Fibroblast of the aortic adventitia (primary cell): Measurements from ENCODE around the gene RBM15B. TPM values are rescaled to one million over a fixed set of nuclear protein-coding genes. Genes with fewer than 3 reads are reported as not detected.

Experiments used
- DNase-seq: peaks from one replicate; pipeline ENCODE4 v3.0.0-alpha.2; 2010; ENCODE audit warnings: low read depth
- H3K4me3 ChIP-seq: 2 replicates; pipeline ENCODE4 v1.5.1; 2011; ENCODE audit warnings: low read depth, mild to moderate bottlenecking, control low read depth, low read length, moderate library complexity
- CTCF ChIP-seq: IDR thresholded peaks from 2 replicates; pipeline ENCODE4 v1.5.1; 2011; ENCODE audit warnings: mild to moderate bottlenecking, low read length, control low read depth, inconsistent platforms; ENCODE audit not compliant: insufficient read depth
- total RNA-seq: library from RNA; depleted of rRNA; stranded (reverse); fragments of >200 nt; gene quantifications from 2 replicates; pipeline ENCODE4 v1.2.3, GENCODE V29; 2012; ENCODE audit warnings: low replicate concordance

The RBM15B gene
- total RNA-seq, 1 donor = 28.6 TPM

GRCh38 chr3:51382076-51382745 is 8.9 kb upstream of the RBM15B start:
- no peak for TF ChIP-seq CTCF
- H3K4me3 ChIP-seq = no peak overlapping the region
- DNase-seq = no peak

- TF ChIP-seq CTCF = no peak
- peak overlapping the region; percentile 38 for H3K4me3 ChIP-seq
- no peak for DNase-seq
Measured at GRCh38 chr3:51382947-51383578, 8.0 kb upstream of the RBM15B start.

- no peak for TF ChIP-seq CTCF
- DNase-seq = no peak
- H3K4me3 ChIP-seq = peak overlapping the region; percentile 92
Measured at GRCh38 chr3:51384055-51384725, 6.9 kb upstream of the RBM15B start.

GRCh38 chr3:51384726-51385473 is 6.2 kb upstream of the RBM15B start, which contains the start of gene MANF:
TSS of gene MANF (plus strand) at chr3:51385291. CDS start at chr3:51385343, 52 bp downstream.
- DNase-seq = peak; percentile 96
- TF ChIP-seq CTCF = no peak
- peak within 1 kb of the TSS; percentile 92 for H3K4me3 ChIP-seq

- H3K4me3 ChIP-seq = peak overlapping the region; percentile 78
- no peak for DNase-seq
- peak; percentile 13 for TF ChIP-seq CTCF
Measured at GRCh38 chr3:51385621-51386091, 5.4 kb upstream of the RBM15B start.

GRCh38 chr3:51386159-51386851 is 4.8 kb upstream of the RBM15B start:
- H3K4me3 ChIP-seq = peak overlapping the region; percentile 78
- no peak for TF ChIP-seq CTCF
- DNase-seq = no peak
